Epithelial cell of proximal tubule (primary cell): ENCODE measurements around the gene ROBO2. TPM values are rescaled to one million over a fixed set of nuclear protein-coding genes. Genes with fewer than 3 reads are reported as not detected.
"Not testable (repeated sequence)": the region's sequence is repeated elsewhere in the genome, so short reads cannot be mapped to it uniquely, and the experiment has no call there.

Experiments used
- DNase-seq: peaks from one replicate; pipeline ENCODE4 v3.0.0-alpha.2; 2011; ENCODE audit warnings: low read depth
- H3K4me3 ChIP-seq: 2 replicates; pipeline ENCODE4 v1.5.1; 2011; ENCODE audit warnings: low read depth, mild to moderate bottlenecking, low read length
- CTCF ChIP-seq: conservative IDR thresholded peaks from 2 replicates; pipeline ENCODE4 v1.5.1; 2012; ENCODE audit warnings: low read depth, mild to moderate bottlenecking, low read length
- total RNA-seq: library from RNA; depleted of rRNA; stranded (reverse); fragments of >200 nt; gene quantifications from 2 replicates; pipeline ENCODE4 v1.2.3, GENCODE V29; 2015

Gene ROBO2
- total RNA-seq, 1 donor from 2014 or later = 0.52 TPM

GRCh38 chr3:77392181-77392580 lies 352.3 kb downstream of the ROBO2 start:
- no peak for DNase-seq
- H3K4me3 ChIP-seq = no peak overlapping the region
- TF ChIP-seq CTCF = no peak

- no peak overlapping the region for H3K4me3 ChIP-seq
- no peak for DNase-seq
- no peak for TF ChIP-seq CTCF
These were observed 354.1 kb downstream of the ROBO2 start for GRCh38 chr3:77394046-77394445.

GRCh38 chr3:77404871-77405270 lies 365.0 kb downstream of the ROBO2 start:
- no peak overlapping the region for H3K4me3 ChIP-seq
- no peak for DNase-seq
- no peak for TF ChIP-seq CTCF

- no peak for DNase-seq
- no peak for TF ChIP-seq CTCF
These were observed 367.5 kb downstream of the ROBO2 start for GRCh38 chr3:77407441-77407840.

GRCh38 chr3:77410334-77410733 lies 370.4 kb downstream of the ROBO2 start:
- DNase-seq, H3K4me3 ChIP-seq: not testable (repeated sequence)

More at GRCh38 chr3:77407441-77407840, 367.5 kb downstream of the ROBO2 start:
- no peak overlapping the region for H3K4me3 ChIP-seq

GRCh38 chr3:77411334-77411733 lies 371.4 kb downstream of the ROBO2 start:
- H3K4me3 ChIP-seq = no peak overlapping the region
- no peak for TF ChIP-seq CTCF
- no peak for DNase-seq

GRCh38 chr3:77412021-77412438 lies 372.1 kb downstream of the ROBO2 start:
- DNase-seq = peak; percentile 12
- H3K4me3 ChIP-seq = no peak overlapping the region
- TF ChIP-seq CTCF = no peak

GRCh38 chr3:77412584-77412983 lies 372.7 kb downstream of the ROBO2 start:
- TF ChIP-seq CTCF = no peak
- no peak overlapping the region for H3K4me3 ChIP-seq
- no peak for DNase-seq
